KMS-11 (cell line): Measurements from ENCODE around the gene PSMC5.

Experiments used
- H2AFZ ChIP-seq: fragments of 200-600 bp; sonication (generic); 2 replicates; pipeline ENCODE4 v1.6.1; 2016; ENCODE audit warnings: antibody characterized with exemption, mixed run types, low read depth
- H3K27ac ChIP-seq: fragments of 200-600 bp; sonication (generic); 2 replicates; pipeline ENCODE4 v1.6.1; 2016; ENCODE audit warnings: mild to moderate bottlenecking, mixed run types
- H3K27me3 ChIP-seq: fragments of 200-600 bp; sonication (generic); 2 replicates; pipeline ENCODE4 v1.6.1; 2017; ENCODE audit warnings: mild to moderate bottlenecking, low read depth, mixed run types, moderate library complexity; ENCODE audit not compliant: insufficient read depth
- H3K36me3 ChIP-seq: fragments of 200-600 bp; sonication (generic); 2 replicates; pipeline ENCODE4 v1.6.1; 2017; ENCODE audit warnings: mild to moderate bottlenecking, mixed run types; ENCODE audit not compliant: insufficient read depth
- H3K4me1 ChIP-seq: fragments of 200-600 bp; sonication (generic); 2 replicates; pipeline ENCODE4 v1.6.1; 2016; ENCODE audit warnings: mild to moderate bottlenecking, low read depth, mixed run types; ENCODE audit not compliant: poor library complexity, severe bottlenecking
- H3K4me2 ChIP-seq: fragments of 200-600 bp; sonication (generic); 2 replicates; pipeline ENCODE4 v1.7.0; 2016; ENCODE audit warnings: mild to moderate bottlenecking, mixed run types
- H3K4me3 ChIP-seq: fragments of 200-600 bp; sonication (generic); IDR thresholded peaks from 2 replicates; pipeline ENCODE4 v1.6.1; 2017; ENCODE audit warnings: low read depth, low read length, mixed read lengths; ENCODE audit not compliant: insufficient read depth
- H3K79me2 ChIP-seq: fragments of 200-600 bp; sonication (generic); 2 replicates; pipeline ENCODE4 v1.6.1; 2016; ENCODE audit warnings: low read depth, mixed run types; ENCODE audit not compliant: insufficient read depth
- H3K9ac ChIP-seq: fragments of 200-600 bp; sonication (generic); 2 replicates; pipeline ENCODE4 v1.6.1; 2016; ENCODE audit warnings: mild to moderate bottlenecking, mixed run types
- H4K20me1 ChIP-seq: fragments of 200-600 bp; sonication (generic); 2 replicates; pipeline ENCODE4 v1.6.1; 2016; ENCODE audit warnings: mild to moderate bottlenecking, mixed run types; ENCODE audit not compliant: insufficient read depth
- CTCF ChIP-seq: fragments of 200-600 bp; sonication (generic); conservative IDR thresholded peaks from 2 replicates; pipeline ENCODE4 v1.6.1; 2017; ENCODE audit warnings: low read depth, mild to moderate bottlenecking, antibody characterized with exemption, low read length, moderate library complexity, mixed read lengths

Gene PSMC5

GRCh38 chr17:63805591-63805990 lies 21.6 kb upstream of the PSMC5 start:
- Histone ChIP-seq H4K20me1 (no peaks in the 10 kb centered on the region), H3K4me1 (no peaks in the 10 kb centered on the region), H3K4me3 (no peak overlapping the region), H2AFZ (no peak overlapping the region), H3K4me2 (no peak overlapping the region), H3K36me3 (peaks cover 27% of the 10 kb centered on the region; the same call in 1 of the 2 replicates), H3K79me2 (no peaks in the 10 kb centered on the region; the same call in 1 of the 2 replicates), H3K27me3 (no peaks in the 10 kb centered on the region), H3K9ac (no peak overlapping the region), H3K27ac (no peak overlapping the region)
- TF ChIP-seq CTCF = no peak

GRCh38 chr17:63809970-63810369 lies 17.3 kb upstream of the PSMC5 start:
- H3K36me3 ChIP-seq = peaks cover 30% of the 10 kb centered on the region; the same call in 1 of the 2 replicates
- no peak overlapping the region for H3K4me2 ChIP-seq
- H3K4me3 ChIP-seq = no peak overlapping the region
- H2AFZ ChIP-seq = no peak overlapping the region
- no peak overlapping the region for H3K9ac ChIP-seq
- H3K27me3 ChIP-seq = no peaks in the 10 kb centered on the region
- TF ChIP-seq CTCF = no peak
- H3K27ac ChIP-seq = no peak overlapping the region
- no peaks in the 10 kb centered on the region; the same call in 1 of the 2 replicates for H3K79me2 ChIP-seq
- H3K4me1 ChIP-seq = no peaks in the 10 kb centered on the region
- H4K20me1 ChIP-seq = no peaks in the 10 kb centered on the region

- Histone ChIP-seq H3K4me2 (no peak overlapping the region), H3K27ac (no peak overlapping the region), H3K79me2 (no peaks in the 10 kb centered on the region; the same call in 1 of the 2 replicates), H2AFZ (no peak overlapping the region), H3K4me3 (no peak overlapping the region), H3K36me3 (peaks cover 29% of the 10 kb centered on the region; the same call in 1 of the 2 replicates), H4K20me1 (peaks cover 4% of the 10 kb centered on the region; the same call in 1 of the 2 replicates), H3K9ac (no peak overlapping the region), H3K4me1 (no peaks in the 10 kb centered on the region), H3K27me3 (no peaks in the 10 kb centered on the region)
- TF ChIP-seq CTCF = no peak
These were observed 11.1 kb upstream of the PSMC5 start for GRCh38 chr17:63816123-63816522.

- Histone ChIP-seq H3K9ac (no peak overlapping the region), H3K27ac (no peak overlapping the region), H3K79me2 (no peaks in the 10 kb centered on the region; the same call in 1 of the 2 replicates)
These were observed 10.6 kb upstream of the PSMC5 start for GRCh38 chr17:63816669-63817068.

More at GRCh38 chr17:63816669-63817068, 10.6 kb upstream of the PSMC5 start:
- H3K36me3 ChIP-seq = peaks cover 28% of the 10 kb centered on the region; the same call in 1 of the 2 replicates
- peaks cover 4% of the 10 kb centered on the region; the same call in 1 of the 2 replicates for H4K20me1 ChIP-seq
- H3K27me3 ChIP-seq = no peaks in the 10 kb centered on the region
- TF ChIP-seq CTCF = no peak
- H3K4me2 ChIP-seq = no peak overlapping the region
- H3K4me1 ChIP-seq = no peaks in the 10 kb centered on the region
- H3K4me3 ChIP-seq = no peak overlapping the region
- H2AFZ ChIP-seq = no peak overlapping the region
